Kidney (tissue), 14 donors: ENCODE measurements around the gene QSOX2. TPM values are rescaled to one million over a fixed set of nuclear protein-coding genes. Genes with fewer than 3 reads are reported as not detected.
A peak's percentile ranks its signal among the peaks of the same experiment; 100 is the strongest.

Experiments used
- DNase-seq, 5 donors: peaks; one replicate each; pipeline ENCODE4 v3.0.0-alpha.2; 2013 to 2020
- FAIRE-seq: peaks from 2 replicates; lab custom pipeline; 2012; peaks lifted over from hg19 to GRCh38; lab: Jason Lieb, UNC
- H3K27ac ChIP-seq, 2 donors: one replicate each; pipeline ENCODE4 v1.7.0; 2013; ENCODE audit warnings: low read depth in 2 of 2, low read length in 2 of 2, inconsistent platforms in 1 of 2
- H3K27me3 ChIP-seq: one replicate; pipeline ENCODE4 v1.7.1; 2013; ENCODE audit warnings: low read length, inconsistent platforms; ENCODE audit not compliant: control insufficient read depth, insufficient read depth
- H3K36me3 ChIP-seq, 3 donors: one replicate each; pipeline versions ENCODE4 v1.7.0 to v1.7.1; 2013; ENCODE audit warnings: low read length in 3 of 3, control low read depth in 1 of 3, inconsistent platforms in 1 of 3; ENCODE audit not compliant: insufficient read depth in 3 of 3, control insufficient read depth in 2 of 3
- H3K4me1 ChIP-seq, 3 donors: one replicate each; pipeline versions ENCODE4 v1.7.0 to v1.7.1; 2013; ENCODE audit warnings: low read length in 3 of 3, inconsistent platforms in 1 of 3, low read depth in 1 of 3; ENCODE audit not compliant: control insufficient read depth in 2 of 3, insufficient read depth in 2 of 3
- H3K4me3 ChIP-seq, 3 donors: one replicate each; pipeline versions ENCODE4 v1.7.0 to v1.8.1; 2013; ENCODE audit warnings: low read length in 3 of 3, control low read depth in 1 of 3, inconsistent platforms in 1 of 3
- H3K9ac ChIP-seq, 3 donors: one replicate each; pipeline versions ENCODE4 v1.7.0 to v1.7.1; 2013; ENCODE audit warnings: low read length in 3 of 3, control low read depth in 1 of 3, inconsistent platforms in 1 of 3
- H3K9me3 ChIP-seq, 3 donors: one replicate each; pipeline versions ENCODE4 v1.7.0 to v1.7.1; 2013; ENCODE audit warnings: low read length in 3 of 3, control low read depth in 1 of 3, inconsistent platforms in 1 of 3; ENCODE audit not compliant: control insufficient read depth in 2 of 3, insufficient read depth in 1 of 3
- intact Hi-C: fragments of 100-400 bp; cut with DNase I; formaldehyde crosslinking; loops from one replicate; pipeline ENCODE4 v1.11.1; 2022
- polyA plus RNA-seq: library from polyadenylated mRNA; stranded (reverse); fragments of 350-450 nt; fragmentation: Illumina TruSeq; extraction: RNeasy Lipid Tissue Mini Kit (QIAGEN cat#74804); gene quantifications from one replicate; pipeline ENCODE4 v1.2.3, GENCODE V29; 2014; ENCODE audit warnings: low read depth, low replicate concordance; ENCODE audit not compliant: insufficient read depth
- total RNA-seq: library from RNA; stranded (reverse); fragmentation: NEBNext Ultra II Directional; extraction: Animal tissue kit (Norgen Biotek cat#: 25700); gene quantifications from one replicate; pipeline ENCODE4 v1.2.1, GENCODE V29; 2021
- TF ChIP-seq, protein P1 (sequence below): IDR thresholded peaks from 3 replicates; pipeline ENCODE4 v1.5.1; 2012; ENCODE audit warnings: mild to moderate bottlenecking, moderate library complexity, borderline replicate concordance; ENCODE audit not compliant: insufficient read depth; ENCODE audit errors: extremely low read depth
- donor health status: control.
- donor health status: control.
- donor health status: control.
- donor health status: control.
- donor health status: control.
- donor health status: DM: yes; HTN: yes; CAD: no.
- donor health status: Normal renal cell carcinoma (clear cell type).

QSOX2 gene
- total and polyA plus RNA-seq, 2 donors from 2014 or later = 4.0 to 10.1 TPM

DNA sequence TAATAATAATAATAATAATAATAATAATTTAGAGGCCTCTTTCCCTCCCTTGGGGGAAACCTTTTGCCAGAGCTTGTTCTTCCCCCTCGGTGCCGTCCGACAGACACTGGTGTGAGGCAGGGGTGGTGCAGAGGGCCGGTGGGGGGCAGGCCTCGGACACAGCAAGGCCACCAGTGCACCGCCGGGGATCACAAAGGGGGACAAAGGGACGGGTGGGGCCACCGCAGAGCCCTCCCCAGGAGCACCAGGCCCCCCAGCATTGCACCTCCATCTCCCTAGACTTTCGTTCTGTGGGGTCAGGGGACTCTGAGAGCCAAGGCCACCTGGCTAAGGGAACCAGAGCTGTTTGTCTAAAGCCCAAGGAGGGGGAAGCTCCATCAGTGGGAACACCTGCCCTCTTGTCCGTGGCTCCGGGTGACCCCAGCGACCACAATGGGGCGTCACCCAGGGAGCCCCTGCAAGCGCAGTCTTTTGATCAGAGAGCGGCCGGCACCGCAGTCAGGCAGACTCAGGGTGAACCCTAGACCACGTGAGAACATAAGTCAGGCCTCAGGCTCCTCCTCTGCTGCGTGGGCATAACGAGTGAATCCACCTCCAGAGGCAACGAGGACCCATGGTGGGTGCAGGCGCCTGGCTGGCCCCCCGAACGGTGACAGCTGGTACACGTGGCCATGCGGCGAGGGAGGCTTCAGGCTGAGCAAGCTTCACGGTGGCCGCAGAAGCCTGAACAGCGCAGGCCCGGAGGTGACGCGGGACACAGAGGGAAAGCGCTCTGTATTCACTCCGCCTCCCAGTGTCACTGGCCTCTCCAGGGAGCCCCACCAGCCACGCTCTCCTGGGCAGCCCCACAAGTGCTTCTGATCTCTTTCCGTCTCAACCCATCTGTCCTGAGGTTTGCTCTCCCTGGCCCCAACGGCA is 12.0 kb upstream of the QSOX2 start:
- Histone ChIP-seq H3K4me3 (no peak overlapping the region), H3K27ac (no peak overlapping the region), H3K36me3 (no peaks in the 10 kb centered on the region), H3K9me3 (no peaks in the 10 kb centered on the region), H3K27me3 (no peaks in the 10 kb centered on the region), H3K9ac (no peak overlapping the region), H3K4me1 (no peaks in the 10 kb centered on the region)
- TF ChIP-seq, protein P1, sequence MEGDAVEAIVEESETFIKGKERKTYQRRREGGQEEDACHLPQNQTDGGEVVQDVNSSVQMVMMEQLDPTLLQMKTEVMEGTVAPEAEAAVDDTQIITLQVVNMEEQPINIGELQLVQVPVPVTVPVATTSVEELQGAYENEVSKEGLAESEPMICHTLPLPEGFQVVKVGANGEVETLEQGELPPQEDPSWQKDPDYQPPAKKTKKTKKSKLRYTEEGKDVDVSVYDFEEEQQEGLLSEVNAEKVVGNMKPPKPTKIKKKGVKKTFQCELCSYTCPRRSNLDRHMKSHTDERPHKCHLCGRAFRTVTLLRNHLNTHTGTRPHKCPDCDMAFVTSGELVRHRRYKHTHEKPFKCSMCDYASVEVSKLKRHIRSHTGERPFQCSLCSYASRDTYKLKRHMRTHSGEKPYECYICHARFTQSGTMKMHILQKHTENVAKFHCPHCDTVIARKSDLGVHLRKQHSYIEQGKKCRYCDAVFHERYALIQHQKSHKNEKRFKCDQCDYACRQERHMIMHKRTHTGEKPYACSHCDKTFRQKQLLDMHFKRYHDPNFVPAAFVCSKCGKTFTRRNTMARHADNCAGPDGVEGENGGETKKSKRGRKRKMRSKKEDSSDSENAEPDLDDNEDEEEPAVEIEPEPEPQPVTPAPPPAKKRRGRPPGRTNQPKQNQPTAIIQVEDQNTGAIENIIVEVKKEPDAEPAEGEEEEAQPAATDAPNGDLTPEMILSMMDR = no peak
- peak in 1 of 5 donors; percentile 59 for DNase-seq
- FAIRE-seq = no peak
- intact Hi-C loops = no loop called here

DNA sequence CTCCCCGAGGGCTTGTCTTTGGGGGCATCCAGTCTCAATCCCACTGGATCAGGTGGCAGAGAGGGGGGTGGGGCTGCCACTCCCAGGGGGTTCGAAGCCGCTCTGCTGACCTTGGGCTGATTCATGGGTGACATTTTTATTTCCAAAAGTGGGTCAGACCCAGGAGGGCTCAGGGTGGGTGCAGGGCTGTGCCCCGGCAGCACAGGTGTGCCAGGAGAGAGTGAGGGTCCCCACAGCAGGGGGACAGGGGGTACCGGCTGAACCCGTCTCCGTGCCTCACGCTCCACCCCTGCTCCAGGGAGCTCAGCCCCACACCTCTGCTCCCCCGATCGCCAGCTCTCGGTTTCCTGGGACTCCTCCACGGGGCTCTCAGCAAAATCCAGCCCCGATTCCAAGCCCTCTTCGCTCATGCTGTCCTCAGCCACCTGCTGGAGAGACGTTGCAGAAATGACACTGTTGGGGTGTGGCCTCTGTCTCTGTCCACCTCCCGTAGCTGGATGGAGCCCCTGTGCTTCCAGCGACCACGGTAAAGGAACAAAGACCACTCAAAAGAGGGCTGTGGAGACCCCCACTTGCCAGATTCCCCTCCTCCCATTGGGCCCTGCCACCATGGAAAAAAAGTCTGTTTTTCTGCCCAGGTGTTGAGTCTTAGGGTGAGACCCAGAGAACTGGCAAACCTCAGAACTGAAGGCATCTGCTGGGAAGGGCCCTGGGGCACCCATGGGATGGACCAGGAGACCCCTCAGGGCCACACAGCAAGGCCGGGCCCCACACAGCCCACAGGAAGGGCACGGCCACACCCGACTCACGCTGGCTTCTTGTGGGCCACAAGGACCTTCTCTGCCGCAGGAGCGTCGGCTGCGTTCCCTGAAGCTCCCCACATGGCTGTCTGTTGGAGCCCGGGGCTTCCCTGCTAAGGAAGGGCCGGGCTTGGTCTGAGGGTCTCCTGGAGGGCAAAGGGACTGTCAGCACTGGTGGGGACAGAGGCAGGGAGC is 10.6 kb upstream of the QSOX2 start:
- H3K27ac ChIP-seq = no peak overlapping the region
- no peaks in the 10 kb centered on the region for H3K4me1 ChIP-seq
- TF ChIP-seq, protein P1 = no peak
- DNase-seq (peak in 3 of 5 donors; percentile 18 to 58 (median 24)), FAIRE-seq (no peak)
- H3K9ac ChIP-seq = no peak overlapping the region
- no peak overlapping the region for H3K4me3 ChIP-seq
- no peaks in the 10 kb centered on the region for H3K27me3 ChIP-seq
- no peaks in the 10 kb centered on the region for H3K9me3 ChIP-seq
- H3K36me3 ChIP-seq = no peaks in the 10 kb centered on the region
- intact Hi-C loops = no loop called here

DNA sequence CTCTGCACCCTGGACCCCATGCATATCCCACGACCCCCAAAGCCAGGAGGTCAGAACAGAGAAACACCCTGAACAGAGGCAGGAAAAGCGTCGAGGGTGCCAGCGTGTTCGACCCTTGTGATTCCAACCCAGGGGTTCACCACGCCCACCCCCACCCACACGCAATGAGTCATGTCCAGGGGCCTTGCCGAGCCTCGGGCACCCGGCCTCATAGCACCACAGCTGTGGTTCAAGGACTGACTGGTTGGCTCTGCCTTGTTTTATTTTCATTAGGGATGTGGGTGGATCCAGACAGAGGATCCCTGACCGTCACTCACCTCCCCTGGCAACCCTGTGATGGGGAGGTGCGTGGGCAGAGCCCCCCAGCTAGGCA is 9.5 kb upstream of the QSOX2 start:
- TF ChIP-seq, protein P1 = no peak
- no peaks in the 10 kb centered on the region for H3K9me3 ChIP-seq
- DNase-seq = peak in 1 of 5 donors; percentile 45
- no peak for FAIRE-seq
- H3K27me3 ChIP-seq = no peaks in the 10 kb centered on the region
- intact Hi-C loops = no loop called here
- no peak overlapping the region for H3K4me3 ChIP-seq
- no peak overlapping the region for H3K27ac ChIP-seq
- H3K36me3 ChIP-seq = no peaks in the 10 kb centered on the region
- no peak overlapping the region for H3K9ac ChIP-seq
- H3K4me1 ChIP-seq = no peaks in the 10 kb centered on the region
